Umbilical cord (tissue), 2 donors: Measurements from ENCODE around the gene GPC3. TPM values are rescaled to one million over a fixed set of nuclear protein-coding genes. Genes with fewer than 3 reads are reported as not detected.
"Not testable (repeated sequence)": the region's sequence is repeated elsewhere in the genome, so short reads cannot be mapped to it uniquely, and the experiment has no call there.

Experiments
- DNase-seq: peaks from one replicate; pipeline ENCODE4 v3.0.0-alpha.2; 2015; ENCODE audit warnings: low spot score
- total RNA-seq: library from RNA; depleted of rRNA; stranded (reverse); fragments of >200 nt; gene quantifications from one replicate; pipeline ENCODE4 v1.2.3, GENCODE V29; 2014; ENCODE audit warnings: low replicate concordance; ENCODE audit not compliant: insufficient read depth

Gene GPC3
- total RNA-seq, 1 donor from 2014 or later = 775 TPM

DNA sequence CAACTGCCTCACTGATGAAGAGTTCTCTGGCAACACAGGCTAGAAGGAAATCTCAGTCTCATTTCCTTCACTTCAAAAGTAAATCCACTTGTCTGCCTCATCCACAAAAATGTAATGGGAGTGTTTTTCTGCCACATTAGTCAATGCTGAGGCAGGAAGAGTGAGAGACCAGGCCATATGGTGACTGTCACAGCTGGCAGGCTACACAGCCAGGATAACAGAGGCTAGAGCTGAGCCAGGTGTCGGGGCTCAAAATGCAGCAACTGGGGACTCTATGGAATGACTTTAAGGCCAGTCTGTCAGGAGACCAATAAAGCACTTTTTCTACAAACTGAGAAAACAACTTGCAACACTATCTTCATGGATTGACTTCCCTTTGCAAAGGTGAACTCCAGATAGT, 204.2 kb downstream of the GPC3 start:
- peak; percentile 14 for DNase-seq

DNA sequence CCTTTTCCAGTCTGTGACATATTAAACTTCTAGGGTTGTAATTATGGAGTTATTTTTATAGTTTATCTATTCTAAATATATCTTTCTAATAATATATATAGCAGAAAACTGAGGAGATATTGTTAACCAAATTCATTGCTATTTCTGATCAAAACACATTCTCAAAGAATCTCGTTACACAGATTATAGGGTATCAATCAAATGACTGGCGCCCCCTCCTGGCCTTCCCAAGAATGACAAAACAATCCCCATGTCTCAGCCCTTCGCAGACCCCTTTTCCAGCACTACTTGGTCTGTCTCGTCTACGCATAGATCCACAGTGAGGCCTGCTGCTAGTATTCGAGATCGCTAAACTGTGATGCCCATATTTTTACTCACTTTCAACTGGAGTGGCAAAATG, 209.3 kb downstream of the GPC3 start:
- DNase-seq = no peak

DNA sequence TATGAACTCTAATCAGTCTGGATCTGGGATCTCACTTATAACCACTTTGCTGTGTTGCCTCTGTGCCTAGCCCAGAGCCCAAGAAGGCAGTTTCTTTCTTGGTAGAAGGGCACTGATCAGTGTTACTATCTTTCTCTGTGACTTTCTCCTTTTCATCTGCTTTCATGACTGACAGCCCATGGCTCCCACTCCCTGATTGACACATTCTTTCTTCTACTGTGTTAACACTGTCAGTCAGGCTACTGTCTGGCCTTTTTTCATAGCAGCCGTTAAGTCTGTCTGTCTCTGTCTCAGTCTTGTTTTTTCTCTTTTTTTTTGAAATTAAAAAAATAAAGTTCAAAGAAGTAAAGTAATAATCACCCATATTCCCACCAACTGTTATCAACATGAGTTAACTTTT, 210.6 kb downstream of the GPC3 start:
- DNase-seq = no peak

DNA sequence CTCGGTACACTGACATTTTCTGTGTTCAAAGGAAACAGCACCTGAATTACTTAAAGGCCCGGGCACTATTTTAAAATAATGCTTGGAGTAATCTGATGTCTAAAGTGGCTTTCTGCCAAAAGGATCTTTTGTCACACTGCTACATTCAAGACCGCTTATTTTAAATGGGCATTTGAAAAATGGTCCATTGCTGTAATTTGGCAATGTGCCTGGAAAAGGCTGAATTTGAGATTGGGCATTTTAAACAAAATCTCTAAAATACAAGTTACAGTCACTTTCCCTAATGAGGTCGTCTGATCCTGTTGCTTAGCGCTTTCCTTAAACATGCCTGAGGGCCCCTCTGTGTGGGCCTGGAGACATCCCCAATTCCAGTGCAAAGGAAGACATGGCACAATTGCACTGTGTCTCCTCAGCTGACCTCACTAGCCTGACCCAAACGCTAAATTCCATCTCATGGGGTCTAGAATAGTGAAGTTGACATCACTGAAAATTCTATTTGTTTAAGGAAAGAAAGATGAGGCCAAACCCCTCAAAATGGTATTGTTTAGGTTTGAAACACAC, 214.2 kb downstream of the GPC3 start:
- no peak for DNase-seq

DNA sequence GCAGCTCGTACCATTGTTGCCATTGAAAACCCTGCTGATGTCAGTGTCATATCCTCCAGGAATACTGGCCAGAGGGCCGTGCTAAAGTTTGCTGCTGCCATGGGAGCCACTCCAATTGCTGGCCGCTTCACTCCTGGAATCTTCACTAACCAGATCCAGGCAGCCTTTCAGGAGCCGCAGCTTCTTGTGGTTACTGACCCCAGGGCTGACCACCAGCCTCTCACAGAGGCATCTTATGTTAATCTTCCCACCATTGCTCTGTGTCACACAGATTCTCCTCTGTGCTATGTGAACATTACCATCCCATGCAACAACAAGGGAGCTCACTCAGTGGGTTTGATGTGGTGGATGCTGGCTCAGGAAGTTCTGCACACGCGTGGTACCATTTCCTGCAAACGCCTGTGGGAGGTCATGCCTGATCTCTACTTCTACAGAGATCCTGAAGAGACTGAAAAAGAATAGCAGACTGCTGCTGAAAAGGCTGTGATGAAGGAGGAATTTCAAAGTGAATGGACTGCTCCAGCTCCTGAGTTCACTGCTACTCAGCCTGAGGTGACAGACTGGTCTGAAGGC, 222.3 kb downstream of the GPC3 start:
- DNase-seq = not testable (repeated sequence)

DNA sequence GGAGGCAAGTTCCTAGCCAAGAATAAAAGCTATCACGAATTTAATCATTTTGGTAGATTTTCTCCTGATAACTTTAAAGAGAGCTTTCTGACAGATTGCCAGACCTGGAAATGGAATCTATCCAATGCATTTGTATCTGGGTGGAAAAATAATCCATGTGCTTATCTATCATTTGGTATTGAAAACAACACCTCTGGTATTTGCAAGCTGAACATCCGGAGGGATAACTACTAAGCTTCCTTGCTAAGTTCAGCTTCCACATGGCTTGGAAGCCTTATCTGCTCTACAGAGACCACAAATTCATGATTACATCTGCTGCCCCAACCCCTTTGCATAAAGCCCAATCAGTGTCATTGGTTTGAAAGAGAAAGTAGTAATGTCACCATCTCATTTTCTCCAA, 230.7 kb downstream of the GPC3 start:
- DNase-seq = no peak

DNA sequence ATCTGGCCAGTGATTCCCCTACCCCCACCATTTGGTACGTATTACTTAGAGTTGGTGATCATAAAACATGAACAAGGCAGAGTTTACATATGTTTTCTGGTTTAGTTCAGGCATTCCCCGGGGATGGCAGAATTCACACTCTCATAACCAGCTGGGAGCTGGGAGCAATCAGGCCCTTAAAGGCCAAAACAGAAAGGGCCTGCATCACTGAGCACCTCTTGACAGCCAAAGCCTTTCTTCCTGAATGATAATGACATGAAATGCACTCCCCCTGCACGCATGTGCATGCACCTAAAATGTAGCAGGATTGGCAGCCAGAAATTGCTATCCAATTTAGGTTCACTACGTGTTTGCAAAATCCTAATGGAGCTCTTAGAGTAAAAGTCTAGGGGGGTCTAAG, 235.4 kb downstream of the GPC3 start:
- DNase-seq = no peak

DNA sequence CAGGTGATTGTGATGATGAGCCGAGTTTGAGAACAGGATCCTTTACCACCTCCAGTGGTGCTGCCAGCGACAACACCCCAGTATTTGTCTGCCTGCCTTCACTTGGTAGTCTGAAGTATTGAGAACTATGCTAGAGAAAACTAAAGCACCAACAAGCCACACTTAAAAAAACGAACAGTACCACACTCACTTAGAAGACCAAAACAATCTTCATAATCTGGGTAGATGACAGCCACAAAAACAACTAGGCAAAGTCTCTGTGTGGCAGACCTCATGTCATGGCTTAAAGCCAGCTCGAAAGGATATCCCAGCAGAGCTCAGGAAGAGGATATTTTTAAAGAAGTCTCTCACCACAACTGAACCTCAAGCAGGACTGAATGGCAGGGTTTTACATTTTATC, 236.0 kb downstream of the GPC3 start:
- DNase-seq = peak; percentile 4

DNA sequence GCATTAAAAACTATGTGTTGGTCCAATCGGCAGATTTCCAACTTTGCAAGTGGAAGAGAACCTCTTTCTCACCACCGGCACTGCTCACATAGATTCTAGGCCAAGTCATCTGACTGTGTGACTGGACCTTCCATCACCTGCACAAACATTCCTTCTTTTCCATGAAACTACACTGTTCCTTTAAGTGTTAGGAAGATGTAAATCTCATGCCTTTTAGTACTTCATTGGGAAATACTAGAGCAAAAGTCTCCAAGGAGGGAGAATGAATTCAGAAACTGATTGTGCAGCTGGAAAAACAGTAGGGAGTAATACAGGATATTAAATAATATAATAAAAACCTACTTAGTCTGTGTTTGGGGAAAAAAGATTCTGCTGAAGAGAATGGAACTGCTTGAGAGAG, 238.2 kb downstream of the GPC3 start:
- no peak for DNase-seq

DNA sequence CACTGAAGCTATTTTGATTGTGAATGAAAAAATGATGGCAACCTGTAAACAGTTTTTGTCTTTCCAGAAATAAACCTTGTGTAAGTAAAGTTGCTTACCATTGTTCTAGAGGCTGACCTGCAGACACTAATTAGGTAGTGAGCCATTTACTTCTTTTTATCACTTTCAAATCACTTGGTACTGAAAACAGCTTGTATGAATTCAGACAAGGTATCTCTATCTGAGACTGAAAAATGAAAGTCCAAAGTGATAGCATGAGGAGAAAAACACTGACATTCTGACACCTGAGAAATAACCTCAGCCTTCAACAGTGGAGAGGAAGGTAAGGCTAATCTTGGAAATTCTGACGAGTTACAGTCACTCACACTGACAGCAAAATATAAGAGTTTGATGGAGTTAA, 238.8 kb downstream of the GPC3 start:
- DNase-seq = no peak

DNA sequence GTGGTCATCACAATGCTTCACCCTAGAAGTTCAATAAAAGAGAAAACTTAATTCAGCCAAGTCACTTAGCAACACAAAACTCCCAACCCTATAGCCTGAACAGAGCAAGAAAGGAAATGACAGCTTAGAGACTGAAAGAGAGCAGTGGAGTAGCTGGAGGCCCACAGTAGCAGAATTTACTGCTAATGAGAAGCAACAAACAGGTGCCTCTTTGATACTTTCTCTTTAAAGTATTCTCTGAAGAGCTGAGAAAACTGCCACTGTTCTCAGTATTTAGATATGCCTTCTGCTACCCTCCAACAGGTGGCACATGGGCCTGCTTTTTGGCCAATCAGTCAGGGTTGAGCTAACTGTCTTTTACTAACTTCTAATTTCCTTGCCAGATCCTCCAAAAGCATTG, 240.0 kb downstream of the GPC3 start:
- no peak for DNase-seq

DNA sequence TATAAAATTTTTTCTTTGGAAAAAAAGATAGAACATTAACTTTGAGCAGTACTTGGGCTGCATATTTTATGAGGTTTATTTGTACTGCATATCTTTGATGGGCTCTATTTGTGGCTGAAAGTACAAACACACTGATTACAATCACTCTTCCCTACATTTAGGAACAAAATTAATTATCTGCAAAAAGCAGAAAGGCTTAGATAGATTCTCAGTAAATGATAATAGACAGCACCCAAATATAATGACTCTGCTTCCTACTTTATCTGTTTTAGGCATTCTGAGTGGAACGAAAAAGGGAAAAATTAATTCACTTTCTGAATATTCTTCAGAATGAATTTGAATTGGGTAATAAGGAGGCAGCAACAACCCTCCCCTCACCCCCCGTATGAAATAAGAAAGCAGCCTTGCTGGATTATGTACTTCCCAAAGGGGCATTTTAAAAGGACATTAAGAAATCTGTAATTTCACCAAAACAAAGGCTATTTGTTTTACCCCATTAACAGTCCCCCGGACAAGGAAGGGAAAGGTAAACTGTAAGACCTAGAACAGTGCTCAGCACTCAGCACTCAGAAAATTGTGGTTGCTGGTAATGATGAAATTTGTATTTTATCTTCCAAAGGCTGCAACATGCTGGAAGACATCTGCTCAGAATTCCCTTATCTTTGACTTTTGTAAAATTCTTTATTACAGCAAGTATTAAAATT, 242.6 kb downstream of the GPC3 start:
- DNase-seq = no peak

DNA sequence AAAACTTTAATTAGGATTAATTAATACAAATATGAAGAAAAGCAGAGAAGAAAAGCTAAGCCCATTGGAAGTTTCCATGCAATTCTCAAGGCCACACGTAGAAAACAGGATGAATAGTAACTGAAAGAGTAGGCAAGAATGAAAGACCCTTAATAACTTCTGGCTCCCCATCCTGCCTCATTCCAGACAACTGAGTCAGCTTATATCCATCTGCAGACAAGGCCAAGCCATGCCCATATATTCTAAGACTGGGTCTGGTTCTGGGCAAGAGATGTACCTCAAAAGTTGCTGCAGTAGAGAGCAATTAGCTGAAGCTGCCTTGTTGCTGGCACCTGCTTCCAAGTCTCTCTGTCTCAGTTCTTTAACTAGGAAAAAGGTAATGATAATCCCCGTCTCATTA, 244.1 kb downstream of the GPC3 start:
- DNase-seq = no peak

DNA sequence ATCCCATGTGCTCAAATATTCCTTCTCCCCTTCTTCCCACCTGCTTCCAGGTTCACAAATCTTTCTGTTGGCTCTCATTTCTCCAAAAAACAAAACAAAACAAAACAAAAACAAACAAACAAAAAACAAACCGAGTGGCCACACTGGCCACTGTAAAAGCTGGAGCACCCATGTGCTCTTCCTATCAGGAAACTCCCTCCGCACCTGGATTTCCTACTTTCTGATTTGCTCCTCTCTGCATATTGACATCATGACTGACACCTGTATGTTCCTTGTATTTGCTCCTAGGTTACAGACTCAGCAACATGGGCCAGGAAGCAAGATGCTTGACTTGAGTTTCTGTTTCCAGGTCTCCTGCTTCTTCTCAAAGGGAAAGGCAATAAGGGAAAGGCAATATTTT, 258.8 kb downstream of the GPC3 start:
- no peak for DNase-seq

DNA sequence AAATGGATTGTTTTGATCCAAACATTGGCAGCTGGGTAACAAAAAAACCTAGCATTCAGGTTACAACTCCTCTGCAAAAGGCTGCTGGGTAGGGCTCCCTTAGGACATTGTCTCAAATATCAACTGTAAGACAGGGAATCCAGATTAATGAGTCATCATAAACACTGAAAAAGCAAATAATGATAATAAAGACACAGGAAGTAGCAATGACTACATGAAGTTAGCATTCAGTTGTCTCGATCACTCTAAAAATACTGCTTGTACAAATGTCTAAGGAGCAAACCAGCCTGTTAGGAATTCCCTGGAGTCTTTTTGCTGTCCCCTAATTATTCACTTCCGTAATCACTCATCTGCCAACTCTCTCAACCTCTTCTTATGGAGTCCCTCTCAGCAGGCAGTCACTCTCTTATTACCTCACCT, 259.2 kb downstream of the GPC3 start:
- peak; percentile 15 for DNase-seq

DNA sequence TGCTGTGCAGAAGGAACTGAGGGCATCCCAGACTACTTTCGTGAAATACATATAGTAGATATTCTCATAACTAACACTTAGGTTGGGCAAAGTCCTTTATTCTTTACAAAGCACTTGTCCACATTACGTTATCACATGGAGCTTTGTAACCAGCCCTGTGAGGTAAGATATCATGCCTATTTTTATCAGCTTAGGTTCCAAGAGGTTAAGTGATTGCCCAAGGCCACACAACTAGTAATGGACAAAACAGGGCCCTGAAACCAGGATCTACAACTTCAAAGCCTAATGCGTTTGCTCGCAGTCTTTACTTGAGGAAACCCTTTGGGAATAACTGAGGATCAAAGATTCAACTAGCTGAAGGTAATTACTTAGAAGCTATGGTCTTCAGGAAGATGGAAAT, 261.5 kb downstream of the GPC3 start:
- DNase-seq = no peak

DNA sequence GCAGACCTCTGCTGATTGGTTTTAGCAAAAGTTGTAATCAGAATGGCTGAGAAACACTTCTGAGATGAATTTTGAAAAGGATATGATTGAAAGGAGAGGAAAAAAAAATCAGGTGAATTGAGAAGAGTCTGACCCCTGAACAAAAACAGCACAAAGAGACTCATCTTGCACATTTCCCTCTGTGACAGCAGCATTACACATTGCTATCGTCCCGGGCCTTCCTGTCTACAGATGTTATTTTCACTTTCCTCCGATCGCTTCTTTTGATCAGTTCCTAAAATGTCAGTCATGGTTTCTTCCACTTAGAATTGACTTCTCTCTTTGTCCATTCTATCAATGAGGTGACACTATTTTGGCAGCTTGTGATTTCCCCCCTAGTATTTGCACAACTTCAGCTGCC, 262.6 kb downstream of the GPC3 start:
- no peak for DNase-seq

DNA sequence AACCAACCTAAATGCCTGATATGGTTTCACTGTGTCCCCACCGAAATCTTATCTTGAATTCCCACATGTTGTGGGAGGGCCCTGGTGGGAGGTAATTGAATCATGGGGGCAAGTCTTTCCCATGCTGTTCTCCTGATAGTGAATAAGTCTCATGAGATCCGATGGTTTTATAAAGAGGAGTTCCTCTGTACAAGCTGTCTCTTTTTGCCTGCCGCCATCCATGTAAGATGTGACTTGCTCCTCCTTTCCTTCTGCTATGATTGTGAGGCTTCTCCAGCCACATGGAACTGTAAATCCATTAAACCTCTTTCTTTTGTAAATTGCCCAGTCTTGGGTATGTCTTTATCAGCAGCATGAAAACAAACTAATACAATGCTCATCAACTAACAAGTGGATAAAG, 265.1 kb downstream of the GPC3 start:
- not testable (repeated sequence) for DNase-seq

DNA sequence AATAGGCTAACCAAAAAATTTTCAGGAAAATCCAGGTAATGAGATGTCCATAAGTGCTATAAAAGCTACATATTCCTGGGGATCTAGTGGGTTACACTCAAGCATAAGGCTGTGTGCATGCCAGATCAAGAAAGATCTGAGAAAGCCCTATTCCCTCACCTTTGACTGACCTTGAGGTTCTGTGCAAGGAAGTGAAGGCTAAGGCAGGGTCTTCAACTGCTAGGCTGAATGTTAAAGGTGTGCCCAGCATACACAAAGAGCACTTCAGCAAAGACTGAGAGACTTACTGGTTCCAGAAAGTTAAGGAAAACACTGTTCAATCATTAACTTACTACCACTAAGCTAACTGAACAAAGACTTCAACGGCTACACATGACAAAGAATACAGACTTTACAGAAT, 269.7 kb downstream of the GPC3 start:
- no peak for DNase-seq

DNA sequence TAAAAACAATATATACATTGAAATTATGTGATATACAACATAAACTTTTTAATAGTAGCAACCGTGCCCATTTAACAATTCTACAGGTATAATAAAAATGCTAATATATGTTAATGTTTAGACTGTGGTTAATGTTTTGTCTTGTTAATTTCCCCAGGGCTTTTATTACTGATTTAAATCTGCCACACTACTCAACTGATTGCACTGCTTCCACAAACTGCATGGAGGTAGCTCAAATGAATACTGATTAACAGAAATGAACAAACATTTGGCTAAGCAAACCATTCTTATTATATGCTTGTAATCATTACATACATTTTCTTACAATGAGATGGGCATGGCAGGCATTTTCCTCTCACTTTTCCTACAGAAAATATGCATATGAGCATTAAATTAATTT, 275.9 kb downstream of the GPC3 start:
- no peak for DNase-seq

DNA sequence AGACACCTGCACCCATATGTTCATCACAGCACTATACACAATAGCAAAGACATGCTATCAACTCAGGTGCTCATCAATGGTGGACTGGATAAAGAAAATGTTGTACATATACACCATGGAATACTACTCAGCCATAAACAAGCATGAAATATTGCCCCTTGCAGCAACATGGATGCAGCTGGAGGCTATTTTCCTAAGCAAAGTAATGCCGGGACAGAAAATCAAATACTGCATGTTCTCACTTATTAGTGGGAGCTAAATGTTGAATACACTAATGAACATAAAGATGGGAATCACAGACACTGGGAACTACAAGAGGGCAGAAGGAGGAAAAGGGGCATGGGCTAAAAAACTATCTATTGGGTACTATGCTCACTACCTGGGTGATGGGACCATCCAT, 278.5 kb downstream of the GPC3 start:
- no peak for DNase-seq

DNA sequence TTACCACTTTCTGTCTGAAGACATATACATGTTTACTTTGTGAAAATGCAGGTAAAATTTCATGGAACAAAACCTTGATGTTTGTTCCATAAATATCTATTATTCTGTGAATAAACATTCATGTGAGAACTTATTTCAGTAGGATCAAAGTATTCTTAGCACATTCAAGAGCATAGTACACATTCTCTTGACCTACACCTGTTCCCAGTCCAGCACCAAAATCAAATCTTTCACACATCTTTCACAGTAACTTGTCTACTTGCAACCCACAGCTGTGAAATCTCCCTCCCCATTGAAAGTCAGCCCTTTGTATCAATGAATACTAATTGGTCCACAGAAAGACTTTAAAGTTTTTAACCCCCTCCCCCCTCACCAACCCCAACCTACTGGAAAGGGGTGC, 283.2 kb downstream of the GPC3 start:
- no peak for DNase-seq

DNA sequence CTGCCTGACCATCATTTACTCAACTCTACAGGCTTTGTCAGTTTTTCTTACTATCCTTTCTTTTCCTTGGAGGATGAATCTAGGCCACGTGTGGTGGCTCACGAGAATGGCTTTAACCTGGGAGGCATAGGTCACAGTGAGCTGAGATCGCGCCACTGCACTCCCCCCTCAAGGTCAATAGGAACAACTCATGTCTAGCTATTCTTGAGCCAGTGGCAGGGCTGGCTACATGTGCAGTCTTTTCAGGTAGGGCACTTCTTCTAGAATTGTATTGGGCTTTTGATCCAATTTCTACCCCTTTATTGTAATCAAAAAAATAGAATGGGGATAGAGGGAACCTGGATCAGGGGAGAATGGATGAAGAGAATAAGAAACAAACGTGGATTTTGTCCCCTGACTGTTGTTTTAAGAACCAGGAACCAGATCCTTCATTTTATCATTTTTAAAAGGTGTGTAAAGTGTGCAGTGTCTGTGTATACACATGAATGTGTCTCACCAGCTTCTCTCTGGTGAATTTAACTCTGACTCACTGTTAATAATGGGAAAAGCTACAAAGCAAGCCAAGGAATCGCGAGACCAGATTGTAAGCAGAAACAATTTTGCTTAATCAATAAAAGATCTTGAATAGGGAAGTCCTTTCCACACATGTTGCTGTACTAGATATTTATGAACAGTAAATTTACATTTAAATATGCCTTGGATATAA, 286.2 kb downstream of the GPC3 start:
- DNase-seq = no peak
